ENCODE data around the gene INPP5D. TPM values are rescaled to one million over a fixed set of nuclear protein-coding genes. Genes with fewer than 3 reads are reported as not detected.

Gene INPP5D
- total RNA-seq, 2 donors from 2014 or later: 14.0 to 19.9 TPM

- intact Hi-C loops (cut with DNase I): no loop called here
- DNase-seq (ENCODE audit: low spot score): peak; percentile 73
Observed at GRCh38 chr2:233210281-233210680, 150.1 kb downstream of the INPP5D start.

DNA sequence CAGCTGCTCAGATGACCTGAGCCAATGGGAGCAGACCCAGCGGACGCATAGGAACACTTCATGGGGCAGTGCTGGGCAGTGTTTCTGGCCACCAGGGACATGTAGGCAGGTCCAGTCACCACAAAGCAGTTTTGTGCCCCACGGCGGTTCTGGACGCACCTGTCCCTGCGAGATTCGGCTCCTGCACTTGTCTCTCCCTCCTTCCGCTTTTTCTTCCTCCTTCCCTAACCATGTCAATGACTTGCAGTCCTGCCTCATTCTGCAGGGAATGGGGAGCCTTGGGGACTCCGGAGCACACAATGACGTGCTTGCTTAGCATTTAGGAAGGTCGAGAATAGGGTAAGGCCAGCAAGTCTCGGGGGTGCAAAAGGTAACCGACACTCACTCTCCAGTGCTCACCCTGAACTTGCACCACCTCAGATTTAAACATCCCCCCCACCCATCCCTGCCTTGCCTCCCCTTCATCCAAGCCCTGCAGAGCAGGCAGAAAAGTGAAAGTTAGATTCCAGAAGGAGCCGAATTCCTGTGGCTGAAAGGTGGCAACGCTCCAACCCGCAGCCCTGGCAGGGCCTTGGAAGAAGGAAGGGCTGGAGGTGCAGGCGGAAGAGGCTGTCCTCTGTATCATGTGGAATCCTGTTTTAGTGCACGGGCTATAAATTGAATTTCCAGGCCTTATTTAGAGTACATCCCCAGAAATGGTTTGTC, 150.9 kb downstream of the INPP5D start:
- intact Hi-C loops (cut with DNase I): no loop called here
- DNase-seq (ENCODE audit: low spot score): peak; percentile 93

- DNase-seq (ENCODE audit: low spot score): peak; percentile 34
- intact Hi-C loops (cut with DNase I): no loop called here
Observed at GRCh38 chr2:233211548-233211895, 151.4 kb downstream of the INPP5D start.

DNA sequence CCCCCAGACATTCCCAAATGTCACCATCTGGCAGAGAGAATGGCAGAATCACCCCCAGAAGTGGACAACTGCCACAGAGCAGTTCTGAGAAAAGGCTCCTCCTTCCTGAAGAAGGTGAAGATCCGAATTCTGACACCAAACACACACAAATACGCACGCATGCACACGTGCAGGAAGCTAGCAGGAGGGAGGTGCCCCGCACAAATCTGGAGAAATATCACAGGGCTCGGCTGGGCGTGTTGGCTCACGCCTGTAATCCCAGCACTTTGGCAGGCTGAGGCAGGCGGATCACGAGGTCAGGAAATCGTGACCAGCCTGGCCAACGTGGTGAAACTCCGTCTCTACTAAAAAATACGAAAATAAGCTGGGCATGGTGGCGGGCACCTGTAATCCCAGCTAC, 152.9 kb downstream of the INPP5D start:
- intact Hi-C loops (cut with DNase I): no loop called here
- peak; percentile 43 for DNase-seq (ENCODE audit: low spot score)

DNA sequence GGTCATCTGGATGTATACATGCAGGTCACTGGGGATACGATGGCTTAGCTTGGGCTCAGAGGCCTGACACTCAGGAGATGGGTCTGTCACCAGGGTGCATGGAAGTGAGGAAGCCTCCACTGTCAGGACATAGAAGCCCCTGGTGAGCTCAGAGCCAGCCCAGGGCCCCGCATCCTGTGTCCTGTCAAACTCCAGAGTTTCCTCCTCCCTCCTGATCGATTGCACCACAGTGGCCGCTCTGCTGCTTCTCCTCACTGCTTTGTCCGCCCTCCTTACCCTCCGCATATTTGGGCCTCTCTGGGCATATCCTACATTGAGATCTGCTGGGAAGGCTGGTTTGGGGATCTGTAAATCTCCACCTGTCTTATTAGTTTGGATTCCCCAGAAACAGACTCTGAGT, 153.8 kb downstream of the INPP5D start:
- intact Hi-C loops (cut with DNase I): no loop called here
- DNase-seq (ENCODE audit: low spot score): peak; percentile 50

DNA sequence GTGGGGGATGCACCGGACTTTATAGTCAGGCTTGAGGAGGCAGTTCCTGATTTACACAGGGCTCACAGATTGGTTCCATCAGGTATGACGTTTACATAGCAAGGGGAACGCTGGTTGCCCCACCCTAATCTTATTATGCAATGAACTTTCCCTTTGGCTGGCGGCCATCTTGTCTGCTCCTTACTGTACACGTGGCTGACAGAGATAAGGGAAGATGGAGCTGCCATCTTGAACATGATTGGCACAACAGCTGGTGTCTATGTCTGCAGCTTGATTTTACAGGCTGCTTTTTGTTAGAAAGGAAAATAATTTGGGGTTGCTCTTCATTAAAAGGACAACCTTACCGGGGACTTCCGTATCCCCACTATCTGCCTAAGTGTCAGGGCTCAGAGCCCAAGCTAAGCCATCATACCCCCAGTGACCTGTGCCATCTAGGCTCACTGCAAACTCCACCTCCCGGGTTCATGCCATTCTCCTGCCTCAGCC, 157.8 kb downstream of the INPP5D start:
- intact Hi-C loops (cut with DNase I): no loop called here
- peak; percentile 22 for DNase-seq (ENCODE audit: low spot score)

GRCh38 chr2:233218836-233219235, 158.7 kb downstream of the INPP5D start:
- intact Hi-C loops (cut with DNase I): no loop called here
- DNase-seq (ENCODE audit: low spot score): peak; percentile 42

- intact Hi-C loops (cut with DNase I): loop anchor here in 1 of 2 donors (5.0 kb wide), 1 partner anchor 1467 kb away; no protein-coding TSS in a partner anchor
- no peak for DNase-seq (ENCODE audit: low spot score)
Observed at GRCh38 chr2:233219848-233220247, 159.7 kb downstream of the INPP5D start.

DNA sequence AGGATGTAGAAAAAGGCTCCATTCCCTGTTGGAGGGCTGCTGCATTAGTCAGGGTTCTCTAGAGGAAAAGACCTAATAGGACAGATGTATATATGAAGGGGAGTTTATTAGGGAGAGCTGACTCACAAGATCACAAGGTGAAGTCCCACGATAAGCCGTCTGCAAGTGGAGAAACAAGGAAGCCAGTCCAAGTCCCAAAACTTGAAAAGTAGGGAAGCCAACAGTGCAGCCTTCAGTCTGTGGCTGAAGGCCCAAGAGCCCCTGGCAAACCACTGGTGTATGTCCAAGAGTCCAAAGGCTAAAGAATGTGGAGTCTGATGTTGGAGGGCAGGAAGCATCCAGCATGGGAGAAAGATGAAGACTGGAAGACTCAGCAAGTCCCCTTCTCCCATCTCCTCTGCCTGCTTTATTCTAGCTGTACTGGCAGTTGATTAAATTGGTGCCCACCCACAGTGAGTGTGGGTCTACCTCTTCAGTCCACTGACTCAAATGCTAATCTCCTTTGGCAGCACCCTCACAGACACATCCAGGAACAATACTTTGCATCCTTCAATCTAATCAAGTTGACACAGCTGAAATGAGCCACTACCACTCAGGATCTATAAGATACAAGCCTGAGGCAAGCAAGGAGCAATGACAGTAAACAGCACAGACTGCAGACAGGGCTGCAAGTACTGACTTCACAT, 161.4 kb downstream of the INPP5D start:
- DNase-seq (ENCODE audit: low spot score): peak; percentile 17
- intact Hi-C loops (cut with DNase I): loop anchor here in 1 of 2 donors (5.0 kb wide), 1 partner anchor 1466 kb away; no protein-coding TSS in a partner anchor

DNA sequence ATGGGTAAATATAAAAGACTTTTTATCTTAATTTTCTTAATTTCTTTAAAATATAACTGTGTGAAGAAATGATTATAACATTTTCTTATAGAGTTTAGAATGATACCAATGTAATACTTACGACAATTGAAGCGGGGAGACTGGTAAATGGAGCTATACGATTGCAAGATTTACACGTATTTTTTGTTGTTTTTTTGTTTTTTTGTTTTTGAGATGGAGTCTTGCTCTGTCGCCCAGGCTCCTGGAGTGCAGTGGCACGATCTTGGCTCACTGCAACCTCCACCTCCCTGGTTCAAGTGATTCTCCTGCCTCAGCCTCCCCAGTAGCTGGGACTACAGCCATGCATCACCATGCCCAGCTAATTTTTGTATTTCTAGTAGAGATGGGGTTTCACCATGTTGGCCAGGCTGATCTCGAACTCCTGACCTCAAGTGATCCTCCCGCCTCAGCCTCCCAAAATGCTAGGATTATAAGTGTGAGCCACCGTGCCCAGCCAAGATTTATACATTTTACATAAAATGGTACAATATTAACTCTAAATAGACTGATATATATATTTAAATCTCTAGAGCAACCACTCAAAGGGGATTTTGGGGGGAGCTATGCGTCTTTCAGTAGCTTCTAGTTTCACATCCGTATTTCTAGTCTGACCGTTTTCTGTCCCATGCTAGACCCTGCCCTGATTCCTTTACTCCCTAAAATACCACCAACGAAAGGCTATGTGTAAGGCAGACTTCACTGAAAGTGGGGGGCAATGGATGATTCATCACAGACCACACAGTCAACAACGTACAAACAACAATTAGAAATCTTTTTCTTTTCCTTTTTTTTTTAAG, 163.1 kb downstream of the INPP5D start:
- no peak for DNase-seq (ENCODE audit: low spot score)
- intact Hi-C loops (cut with DNase I): loop anchor here in 1 of 2 donors (5.0 kb wide), 1 partner anchor 1464 kb away; no protein-coding TSS in a partner anchor

DNA sequence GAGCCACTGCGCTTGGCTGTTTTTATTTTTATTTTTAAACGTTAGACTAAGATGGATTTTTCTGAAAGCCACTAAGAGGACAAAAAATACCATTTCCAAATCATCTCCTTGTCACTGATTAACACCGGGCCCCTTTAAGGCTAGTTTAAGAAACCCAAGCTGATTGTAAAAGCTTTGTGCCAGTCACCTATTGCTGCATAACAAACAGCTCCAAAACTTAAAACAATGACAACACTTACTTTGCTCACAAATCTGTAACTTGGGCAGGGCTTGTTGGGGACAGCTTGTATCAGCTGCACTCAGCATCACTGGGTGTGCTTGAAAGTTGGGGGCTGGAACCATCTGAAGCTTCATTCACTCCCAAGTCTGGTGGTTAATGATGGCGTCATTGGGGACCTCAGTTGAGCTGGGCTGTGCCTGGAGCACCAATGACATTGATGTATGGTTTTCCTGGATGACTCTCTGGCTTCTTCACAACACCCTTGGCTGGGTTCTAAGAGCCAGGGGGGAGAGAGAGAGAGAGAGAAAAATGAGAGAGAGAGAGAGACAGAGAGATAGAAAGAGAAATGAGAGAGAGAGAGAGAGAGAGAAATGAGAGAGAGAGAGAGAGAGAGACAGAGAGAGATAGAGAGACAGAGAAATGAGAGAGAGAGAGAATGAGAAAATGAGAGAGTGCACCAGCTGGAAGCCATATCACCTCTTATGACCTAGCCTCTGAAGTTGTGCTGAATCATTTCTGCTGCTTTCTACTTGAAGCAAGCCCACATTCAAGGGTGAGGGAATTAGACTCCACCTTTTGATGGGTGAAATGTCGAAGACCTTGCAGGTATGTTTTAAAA, 165.3 kb downstream of the INPP5D start:
- intact Hi-C loops (cut with DNase I): no loop called here
- DNase-seq (ENCODE audit: low spot score): no peak

DNA sequence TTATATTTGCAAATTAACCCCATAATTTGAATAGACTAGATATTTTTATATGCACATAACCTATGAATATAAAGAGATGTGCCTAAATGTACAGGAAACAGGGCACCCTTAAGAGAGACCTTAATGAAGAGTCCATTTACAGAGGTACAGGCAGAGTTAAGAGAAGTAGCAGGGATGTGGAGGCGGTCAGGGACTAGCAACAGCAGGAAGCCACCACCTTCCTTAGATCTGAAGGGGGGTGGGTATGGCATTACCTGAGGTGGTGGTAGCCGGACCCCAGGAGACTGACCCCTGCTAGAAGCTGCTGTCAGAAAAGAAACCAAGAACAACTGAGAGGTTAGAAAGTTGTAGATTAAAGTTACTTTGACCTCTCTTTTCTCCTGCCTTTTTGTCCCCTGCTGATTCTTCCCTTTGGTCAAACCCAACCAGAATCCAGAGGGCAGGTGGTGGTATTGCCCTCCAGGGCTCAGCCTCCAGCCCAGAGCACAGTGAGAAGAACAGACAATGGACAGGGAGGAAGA, 166.4 kb downstream of the INPP5D start:
- DNase-seq (ENCODE audit: low spot score): no peak
- intact Hi-C loops (cut with DNase I): no loop called here

DNA sequence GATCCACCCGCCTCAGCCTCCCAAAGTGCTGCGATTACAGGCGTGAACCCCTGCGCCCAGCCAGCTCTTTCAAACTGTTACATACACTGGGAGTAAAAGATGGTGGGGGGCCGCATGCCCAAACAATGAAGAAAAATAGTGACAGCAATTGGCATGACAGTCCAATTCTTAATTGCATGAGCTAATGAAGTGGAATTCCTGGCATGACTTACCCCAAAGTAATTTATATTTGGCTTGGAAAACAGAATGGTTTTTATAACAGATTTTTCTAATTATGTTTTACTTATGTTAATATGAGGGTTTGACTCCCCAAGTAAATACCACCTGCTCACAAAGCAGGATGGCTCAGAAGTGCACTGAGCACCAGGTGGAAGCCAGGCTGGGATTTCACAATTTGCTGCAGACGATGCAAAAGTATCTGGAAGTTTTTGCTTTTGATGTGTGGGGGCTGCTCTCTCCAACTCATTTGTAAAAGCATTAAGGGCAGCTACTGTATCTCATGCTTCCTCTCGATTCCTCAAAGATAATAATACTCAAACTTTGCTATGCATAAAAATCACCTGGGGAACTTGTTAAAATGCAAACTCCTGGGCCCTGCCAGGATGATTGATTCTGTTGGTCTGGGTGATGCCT, 167.3 kb downstream of the INPP5D start:
- intact Hi-C loops (cut with DNase I): no loop called here
- DNase-seq (ENCODE audit: low spot score): no peak

DNA sequence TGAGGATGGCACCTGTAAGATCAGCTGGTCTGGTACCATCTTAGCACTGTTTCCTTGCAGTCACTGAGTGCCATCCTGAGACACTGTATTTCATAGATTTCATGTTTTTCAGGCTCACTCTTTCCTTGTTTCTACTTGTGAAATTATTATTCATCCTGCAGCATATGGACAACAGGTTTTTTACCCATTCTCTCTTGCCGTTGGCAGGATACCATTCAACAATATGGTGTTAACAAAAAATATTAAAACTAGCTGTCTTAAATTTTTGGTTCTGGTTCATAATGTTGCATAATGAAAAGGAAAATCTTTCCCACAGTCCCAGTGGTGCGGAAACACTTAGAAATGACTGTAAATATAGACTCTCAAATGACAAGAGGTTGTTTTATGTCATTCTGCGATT, 168.2 kb downstream of the INPP5D start:
- no peak for DNase-seq (ENCODE audit: low spot score)
- intact Hi-C loops (cut with DNase I): no loop called here

- intact Hi-C loops (cut with DNase I): no loop called here
- no peak for DNase-seq (ENCODE audit: low spot score)
Observed at GRCh38 chr2:233233618-233234230, 173.6 kb downstream of the INPP5D start.

GRCh38 chr2:233234264-233234663, 174.1 kb downstream of the INPP5D start:
- intact Hi-C loops (cut with DNase I): no loop called here

DNA sequence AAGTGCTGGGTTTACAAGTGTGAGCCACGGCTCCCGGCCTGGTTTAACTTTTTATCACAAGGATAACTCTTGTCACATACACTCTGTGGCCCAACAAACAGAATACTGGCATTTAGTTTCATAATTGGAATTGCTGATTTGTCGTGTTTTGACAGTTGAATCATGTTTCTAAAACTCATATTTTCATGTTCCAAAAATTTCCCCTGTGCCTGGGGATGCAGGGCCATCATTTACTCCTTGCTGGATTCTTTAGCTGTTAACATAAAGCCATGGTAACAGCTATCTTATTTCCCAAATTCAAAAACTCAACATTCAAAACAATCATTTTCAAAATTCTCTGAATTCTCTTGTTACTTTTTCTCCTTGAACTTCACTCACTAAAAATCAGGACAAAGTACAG, 174.9 kb downstream of the INPP5D start:
- intact Hi-C loops (cut with DNase I): no loop called here
- DNase-seq (ENCODE audit: low spot score): no peak

More at GRCh38 chr2:233234264-233234663, 174.1 kb downstream of the INPP5D start:
- DNase-seq (ENCODE audit: low spot score): no peak

- no peak for DNase-seq (ENCODE audit: low spot score)
- intact Hi-C loops (cut with DNase I): no loop called here
Observed at GRCh38 chr2:233235977-233236376, 175.8 kb downstream of the INPP5D start.

Measured in posterior vena cava (tissue), 2 donors.